Activated naive CD4-positive, alpha-beta T cell treated with anti-CD3 and anti-CD28 coated beads, Interleukin-2, amount 50 U/mL, for 24 hours (primary cell): Measurements from ENCODE around the gene GAGE10.
A peak's percentile ranks its signal among the peaks of the same experiment; 100 is the strongest.

Source experiments
- H3K27ac Mint-ChIP-seq: one replicate; pipeline ENCODE4 v1.8.0; 2021; ENCODE audit warnings: mild to moderate bottlenecking, mixed read lengths
- H3K27me3 Mint-ChIP-seq: one replicate; pipeline ENCODE4 v1.8.0; 2021; ENCODE audit warnings: mixed read lengths
- H3K36me3 Mint-ChIP-seq: one replicate; pipeline ENCODE4 v1.8.0; 2021; ENCODE audit warnings: mixed read lengths
- H3K4me1 Mint-ChIP-seq: one replicate; pipeline ENCODE4 v1.8.0; 2021; ENCODE audit warnings: mixed read lengths
- H3K4me3 Mint-ChIP-seq: one replicate; pipeline ENCODE4 v1.8.0; 2021; ENCODE audit warnings: mild to moderate bottlenecking, mixed read lengths
- H3K9me3 Mint-ChIP-seq: one replicate; pipeline ENCODE4 v1.8.0; 2021; ENCODE audit warnings: mixed read lengths

Gene GAGE10

GRCh38 chrX:49269767-49270248, 33.6 kb upstream of the GAGE10 start, which contains the start of gene PPP1R3F:
Gene PPP1R3F, plus strand, starts transcription at chrX:49269793. Its CDS starts 77 bp downstream, at chrX:49269870.
- H3K4me1 Mint-ChIP-seq, result peaks cover 54% of the 10 kb centered on the region
- H3K36me3 Mint-ChIP-seq, result peaks cover 1% of the 10 kb centered on the region
- no peaks in the 10 kb centered on the region for H3K27me3 Mint-ChIP-seq
- peak within 1 kb of the TSS; percentile 100 for H3K27ac Mint-ChIP-seq
- peak within 1 kb of the TSS; percentile 97 for H3K4me3 Mint-ChIP-seq
- H3K9me3 Mint-ChIP-seq, result no peaks in the 10 kb centered on the region

- Mint-ChIP-seq H3K27me3 (no peaks in the 10 kb centered on the region), H3K4me1 (peaks cover 56% of the 10 kb centered on the region), H3K9me3 (no peaks in the 10 kb centered on the region), H3K36me3 (peaks cover 2% of the 10 kb centered on the region), H3K4me3 (peak overlapping the region; percentile 80), H3K27ac (peak overlapping the region; percentile 93)
Observed at GRCh38 chrX:49270249-49270921, 33.1 kb upstream of the GAGE10 start.

GRCh38 chrX:49271341-49271740, 32.1 kb upstream of the GAGE10 start:
- Mint-ChIP-seq H3K4me1 (peaks cover 65% of the 10 kb centered on the region), H3K27ac (peak overlapping the region; percentile 93), H3K9me3 (no peaks in the 10 kb centered on the region), H3K27me3 (no peaks in the 10 kb centered on the region), H3K4me3 (peak overlapping the region; percentile 80), H3K36me3 (peaks cover 2% of the 10 kb centered on the region)

GRCh38 chrX:49272421-49272820, 31.0 kb upstream of the GAGE10 start:
- Mint-ChIP-seq H3K27me3 (no peaks in the 10 kb centered on the region), H3K36me3 (peaks cover 2% of the 10 kb centered on the region), H3K27ac (peak overlapping the region; percentile 79), H3K4me3 (peak overlapping the region; percentile 80), H3K4me1 (peaks cover 73% of the 10 kb centered on the region), H3K9me3 (no peaks in the 10 kb centered on the region)

GRCh38 chrX:49273181-49273727, 30.2 kb upstream of the GAGE10 start:
- H3K36me3 Mint-ChIP-seq, result peaks cover 2% of the 10 kb centered on the region
- H3K27ac Mint-ChIP-seq, result peak overlapping the region; percentile 96
- no peaks in the 10 kb centered on the region for H3K27me3 Mint-ChIP-seq
- no peaks in the 10 kb centered on the region for H3K9me3 Mint-ChIP-seq
- peaks cover 74% of the 10 kb centered on the region for H3K4me1 Mint-ChIP-seq
- peak overlapping the region; percentile 80 for H3K4me3 Mint-ChIP-seq

- Mint-ChIP-seq H3K27ac (no peak overlapping the region), H3K27me3 (no peaks in the 10 kb centered on the region), H3K9me3 (no peaks in the 10 kb centered on the region), H3K4me3 (no peak overlapping the region), H3K4me1 (peaks cover 84% of the 10 kb centered on the region), H3K36me3 (peaks cover 2% of the 10 kb centered on the region)
Observed at GRCh38 chrX:49276207-49276606, 27.2 kb upstream of the GAGE10 start.

GRCh38 chrX:49276671-49277534, 26.5 kb upstream of the GAGE10 start:
- Mint-ChIP-seq H3K36me3 (peaks cover 2% of the 10 kb centered on the region), H3K27ac (peak overlapping the region; percentile 81), H3K27me3 (no peaks in the 10 kb centered on the region), H3K4me3 (peak overlapping the region; percentile 53), H3K4me1 (peaks cover 79% of the 10 kb centered on the region), H3K9me3 (no peaks in the 10 kb centered on the region)

- H3K4me3 Mint-ChIP-seq, result peak overlapping the region; percentile 53
- no peaks in the 10 kb centered on the region for H3K27me3 Mint-ChIP-seq
- H3K27ac Mint-ChIP-seq, result peak overlapping the region; percentile 81
- H3K36me3 Mint-ChIP-seq, result peaks cover 2% of the 10 kb centered on the region
- H3K9me3 Mint-ChIP-seq, result no peaks in the 10 kb centered on the region
- H3K4me1 Mint-ChIP-seq, result peaks cover 84% of the 10 kb centered on the region
Observed at GRCh38 chrX:49277535-49277830, 26.0 kb upstream of the GAGE10 start.

GRCh38 chrX:49278081-49278480, 25.4 kb upstream of the GAGE10 start:
- no peaks in the 10 kb centered on the region for H3K9me3 Mint-ChIP-seq

GRCh38 chrX:49282647-49283011, 20.8 kb upstream of the GAGE10 start:
- Mint-ChIP-seq H3K36me3 (no peaks in the 10 kb centered on the region), H3K27me3 (no peaks in the 10 kb centered on the region), H3K4me1 (peaks cover 41% of the 10 kb centered on the region), H3K27ac (no peak overlapping the region), H3K9me3 (no peaks in the 10 kb centered on the region), H3K4me3 (no peak overlapping the region)

More at GRCh38 chrX:49278081-49278480, 25.4 kb upstream of the GAGE10 start:
- peaks cover 82% of the 10 kb centered on the region for H3K4me1 Mint-ChIP-seq
- H3K27me3 Mint-ChIP-seq, result no peaks in the 10 kb centered on the region
- H3K4me3 Mint-ChIP-seq, result peak overlapping the region; percentile 53
- H3K36me3 Mint-ChIP-seq, result peaks cover 2% of the 10 kb centered on the region
- H3K27ac Mint-ChIP-seq, result peak overlapping the region; percentile 81

GRCh38 chrX:49284212-49284611, 19.2 kb upstream of the GAGE10 start:
- H3K9me3 Mint-ChIP-seq, result no peaks in the 10 kb centered on the region
- H3K36me3 Mint-ChIP-seq, result no peaks in the 10 kb centered on the region
- no peaks in the 10 kb centered on the region for H3K27me3 Mint-ChIP-seq
- H3K4me1 Mint-ChIP-seq, result peaks cover 40% of the 10 kb centered on the region
- H3K4me3 Mint-ChIP-seq, result no peak overlapping the region
- peak overlapping the region; percentile 83 for H3K27ac Mint-ChIP-seq

GRCh38 chrX:49286136-49286535, 17.3 kb upstream of the GAGE10 start:
- no peaks in the 10 kb centered on the region for H3K9me3 Mint-ChIP-seq
- no peak overlapping the region for H3K27ac Mint-ChIP-seq
- no peaks in the 10 kb centered on the region for H3K27me3 Mint-ChIP-seq
- H3K36me3 Mint-ChIP-seq, result no peaks in the 10 kb centered on the region
- peaks cover 32% of the 10 kb centered on the region for H3K4me1 Mint-ChIP-seq
- no peak overlapping the region for H3K4me3 Mint-ChIP-seq

- no peak overlapping the region for H3K4me3 Mint-ChIP-seq
- no peaks in the 10 kb centered on the region for H3K27me3 Mint-ChIP-seq
- no peaks in the 10 kb centered on the region for H3K9me3 Mint-ChIP-seq
- no peak overlapping the region for H3K27ac Mint-ChIP-seq
- no peaks in the 10 kb centered on the region for H3K36me3 Mint-ChIP-seq
- peaks cover 31% of the 10 kb centered on the region for H3K4me1 Mint-ChIP-seq
Observed at GRCh38 chrX:49286581-49286980, 16.9 kb upstream of the GAGE10 start.

GRCh38 chrX:49287665-49288064, 15.8 kb upstream of the GAGE10 start:
- Mint-ChIP-seq H3K9me3 (no peaks in the 10 kb centered on the region), H3K27me3 (no peaks in the 10 kb centered on the region)

GRCh38 chrX:49290215-49290614, 13.2 kb upstream of the GAGE10 start:
- H3K4me1 Mint-ChIP-seq, result peaks cover 37% of the 10 kb centered on the region
- H3K27me3 Mint-ChIP-seq, result no peaks in the 10 kb centered on the region
- no peak overlapping the region for H3K27ac Mint-ChIP-seq

More at GRCh38 chrX:49287665-49288064, 15.8 kb upstream of the GAGE10 start:
- Mint-ChIP-seq H3K4me3 (no peak overlapping the region), H3K4me1 (peaks cover 31% of the 10 kb centered on the region), H3K36me3 (no peaks in the 10 kb centered on the region), H3K27ac (no peak overlapping the region)

More at GRCh38 chrX:49290215-49290614, 13.2 kb upstream of the GAGE10 start:
- Mint-ChIP-seq H3K36me3 (no peaks in the 10 kb centered on the region), H3K9me3 (no peaks in the 10 kb centered on the region), H3K4me3 (no peak overlapping the region)
